GM10266 (cell line): Measurements from ENCODE around the gene RND2.
"Not testable (repeated sequence)": the region's sequence is repeated elsewhere in the genome, so short reads cannot be mapped to it uniquely, and the experiment has no call there.

ENCODE experiments used
- DNase-seq: peaks from one replicate; pipeline ENCODE4 v3.0.0; 2012; ENCODE audit errors: extremely low spot score
- CTCF ChIP-seq: IDR thresholded peaks from 2 replicates; pipeline ENCODE4 v1.5.1; 2012; ENCODE audit warnings: mild to moderate bottlenecking, low read depth; ENCODE audit not compliant: control insufficient read depth, insufficient read depth; ENCODE audit errors: missing control alignments

The RND2 gene

GRCh38 chr17:43051969-43052368, 26.9 kb downstream of the RND2 start:
- DNase-seq, result no peak
- no peak for TF ChIP-seq CTCF

- not testable (repeated sequence) for DNase-seq
Measured at GRCh38 chr17:43053008-43053407, 28.0 kb downstream of the RND2 start.

GRCh38 chr17:43056051-43056450, 31.0 kb downstream of the RND2 start:
- TF ChIP-seq CTCF, result no peak
- no peak for DNase-seq

- no peak for TF ChIP-seq CTCF
- no peak for DNase-seq
Measured at GRCh38 chr17:43062984-43063638, 38.1 kb downstream of the RND2 start.

- no peak for TF ChIP-seq CTCF
- DNase-seq, result no peak
Measured at GRCh38 chr17:43068570-43069367, 43.7 kb downstream of the RND2 start.

- TF ChIP-seq CTCF, result no peak
Measured at GRCh38 chr17:43069368-43069898, 44.4 kb downstream of the RND2 start.

GRCh38 chr17:43070257-43070656, 45.2 kb downstream of the RND2 start:
- DNase-seq, result no peak
- no peak for TF ChIP-seq CTCF

More at GRCh38 chr17:43069368-43069898, 44.4 kb downstream of the RND2 start:
- DNase-seq, result no peak
